ENCODE results near the gene DSE. TPM values are rescaled to one million over a fixed set of nuclear protein-coding genes. Genes with fewer than 3 reads are reported as not detected.
"Not testable (repeated sequence)": the region's sequence is repeated elsewhere in the genome, so short reads cannot be mapped to it uniquely, and the experiment has no call there.

DSE gene
- total RNA-seq, 2 donors from 2014 or later, result 21.9 to 25.9 TPM

DNA sequence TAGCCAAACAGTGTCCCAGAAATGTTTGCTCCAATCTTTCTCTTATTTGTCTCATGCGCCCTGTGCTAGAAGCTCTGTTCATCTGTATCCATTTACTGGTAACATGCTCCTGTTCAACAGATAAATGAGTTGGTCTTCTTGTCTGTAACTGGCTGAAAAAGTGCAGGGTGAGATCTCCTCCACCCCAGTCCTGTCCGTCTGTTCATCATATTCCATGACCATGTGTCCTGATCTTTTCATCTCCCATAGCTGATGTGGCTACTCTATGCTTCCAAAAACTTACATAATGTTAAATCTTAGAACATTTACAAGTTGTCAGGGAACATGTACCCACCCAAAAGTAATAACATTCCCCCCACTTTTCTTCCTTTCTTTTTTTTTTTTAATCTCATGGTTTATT is 31.8 kb upstream of the DSE start:
- no peak for ATAC-seq
- peaks cover 4 to 14% of the 10 kb centered on the region in 2 donors for H3K27me3 Mint-ChIP-seq
- H3K4me1 Mint-ChIP-seq (ENCODE audit: low read depth in 2 of 2), result peaks cover 18% of the 10 kb centered on the region in 2 donors
- no peak for DNase-seq (ENCODE audit: low spot score)
- peaks cover 23% of the 10 kb centered on the region for H3K36me3 Mint-ChIP-seq
- H3K4me3 Mint-ChIP-seq, result no peak overlapping the region
- no peak overlapping the region for H3K27ac Mint-ChIP-seq
- H3K9me3 Mint-ChIP-seq, result peaks cover 11% of the 10 kb centered on the region

GRCh38 chr6:116340625-116341024 is 30.1 kb upstream of the DSE start:
- Mint-ChIP-seq H3K27me3 (peaks cover 6 to 27% of the 10 kb centered on the region in 2 donors), H3K36me3 (peaks cover 20% of the 10 kb centered on the region)
- DNase-seq (ENCODE audit: low spot score); ATAC-seq; H3K4me3 Mint-ChIP-seq; H3K4me1 Mint-ChIP-seq (ENCODE audit: low read depth in 2 of 2); H3K9me3 Mint-ChIP-seq; H3K27ac Mint-ChIP-seq: not testable (repeated sequence)

- Mint-ChIP-seq H3K27me3 (peaks cover 3 to 19% of the 10 kb centered on the region in 2 donors), H3K4me3 (no peak overlapping the region), H3K9me3 (peaks cover 4% of the 10 kb centered on the region), H3K36me3 (peaks cover 7% of the 10 kb centered on the region), H3K27ac (no peak overlapping the region), H3K4me1 (ENCODE audit: low read depth in 2 of 2) (peaks cover 0 to 2% of the 10 kb centered on the region in 2 donors)
- DNase-seq (ENCODE audit: low spot score) (no peak), ATAC-seq (no peak)
These were observed 21.5 kb upstream of the DSE start for GRCh38 chr6:116349216-116349615.

- Mint-ChIP-seq H3K27ac (no peak overlapping the region), H3K4me3 (no peak overlapping the region), H3K4me1 (ENCODE audit: low read depth in 2 of 2) (peaks cover 0 to 2% of the 10 kb centered on the region in 2 donors), H3K9me3 (no peaks in the 10 kb centered on the region), H3K27me3 (peaks cover 0 to 4% of the 10 kb centered on the region in 2 donors), H3K36me3 (no peaks in the 10 kb centered on the region)
- no peak for ATAC-seq
- no peak for DNase-seq (ENCODE audit: low spot score)
These were observed 19.6 kb upstream of the DSE start for GRCh38 chr6:116351101-116351500.

GRCh38 chr6:116352515-116353471 is 18.0 kb upstream of the DSE start:
- no peaks in the 10 kb centered on the region for H3K9me3 Mint-ChIP-seq
- ATAC-seq, result no peak

DNA sequence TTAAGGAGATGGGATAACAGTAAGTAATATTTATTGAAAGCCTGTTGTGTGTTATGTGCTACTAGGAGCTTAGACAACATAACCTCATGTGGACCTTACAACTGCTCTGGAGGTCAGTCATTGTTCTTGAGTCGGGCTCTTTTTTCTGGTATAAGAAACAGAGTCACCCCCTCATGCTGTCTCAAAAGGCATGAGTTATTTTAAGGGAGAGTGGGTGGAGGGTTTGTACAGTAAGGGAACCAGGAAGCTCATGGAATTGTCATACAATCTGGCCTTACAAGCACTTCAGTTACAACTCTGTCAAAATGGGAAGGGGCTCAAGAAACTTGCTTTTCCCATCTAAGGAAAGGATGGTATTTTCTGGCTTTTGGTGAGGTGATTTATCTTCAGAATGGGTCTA is 16.5 kb upstream of the DSE start:
- ATAC-seq, result no peak
- peaks cover 0 to 4% of the 10 kb centered on the region in 2 donors for H3K27me3 Mint-ChIP-seq
- no peaks in the 10 kb centered on the region for H3K36me3 Mint-ChIP-seq
- no peak for DNase-seq (ENCODE audit: low spot score)
- no peak overlapping the region for H3K4me3 Mint-ChIP-seq
- H3K9me3 Mint-ChIP-seq, result no peaks in the 10 kb centered on the region
- H3K27ac Mint-ChIP-seq, result no peak overlapping the region
- H3K4me1 Mint-ChIP-seq (ENCODE audit: low read depth in 2 of 2), result peaks cover 0 to 2% of the 10 kb centered on the region in 2 donors

More at GRCh38 chr6:116352515-116353471, 18.0 kb upstream of the DSE start:
- no peak for DNase-seq (ENCODE audit: low spot score)
- Mint-ChIP-seq H3K4me3 (no peak overlapping the region), H3K27me3 (peaks cover 0 to 4% of the 10 kb centered on the region in 2 donors), H3K36me3 (no peaks in the 10 kb centered on the region), H3K27ac (no peak overlapping the region), H3K4me1 (ENCODE audit: low read depth in 2 of 2) (peaks cover 0 to 2% of the 10 kb centered on the region in 2 donors)

GRCh38 chr6:116355796-116356195 is 15.0 kb upstream of the DSE start:
- DNase-seq (ENCODE audit: low spot score) (no peak), ATAC-seq (no peak)
- Mint-ChIP-seq H3K27me3 (peaks cover 4% of the 10 kb centered on the region in 2 donors), H3K27ac (no peak overlapping the region), H3K36me3 (no peaks in the 10 kb centered on the region), H3K9me3 (no peaks in the 10 kb centered on the region), H3K4me3 (no peak overlapping the region), H3K4me1 (ENCODE audit: low read depth in 2 of 2) (peaks cover 0 to 2% of the 10 kb centered on the region in 2 donors)

DNA sequence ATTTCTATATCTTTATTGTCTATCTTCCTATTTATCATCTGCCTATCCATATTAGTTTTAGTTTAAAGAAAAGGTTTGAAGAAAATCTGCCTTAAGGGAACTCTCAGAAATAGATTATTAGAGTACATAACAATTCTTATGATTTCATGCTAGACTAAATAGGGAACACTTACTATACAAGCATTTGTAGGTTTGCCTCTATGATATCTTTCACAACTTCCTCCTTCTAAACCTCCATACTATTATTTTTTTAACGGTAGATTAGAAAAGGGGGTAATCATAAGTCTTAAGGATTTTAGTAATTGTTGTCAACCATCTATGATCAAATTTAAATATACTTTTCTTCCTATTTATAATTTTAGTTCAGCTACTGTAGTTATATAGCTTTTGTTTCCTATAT is 11.6 kb upstream of the DSE start:
- Mint-ChIP-seq H3K9me3 (no peaks in the 10 kb centered on the region), H3K36me3 (no peaks in the 10 kb centered on the region), H3K27ac (no peak overlapping the region), H3K27me3 (peaks cover 0 to 4% of the 10 kb centered on the region in 2 donors), H3K4me1 (ENCODE audit: low read depth in 2 of 2) (no peaks in the 10 kb centered on the region), H3K4me3 (no peak overlapping the region)
- DNase-seq (ENCODE audit: low spot score) (no peak), ATAC-seq (no peak)

DNA sequence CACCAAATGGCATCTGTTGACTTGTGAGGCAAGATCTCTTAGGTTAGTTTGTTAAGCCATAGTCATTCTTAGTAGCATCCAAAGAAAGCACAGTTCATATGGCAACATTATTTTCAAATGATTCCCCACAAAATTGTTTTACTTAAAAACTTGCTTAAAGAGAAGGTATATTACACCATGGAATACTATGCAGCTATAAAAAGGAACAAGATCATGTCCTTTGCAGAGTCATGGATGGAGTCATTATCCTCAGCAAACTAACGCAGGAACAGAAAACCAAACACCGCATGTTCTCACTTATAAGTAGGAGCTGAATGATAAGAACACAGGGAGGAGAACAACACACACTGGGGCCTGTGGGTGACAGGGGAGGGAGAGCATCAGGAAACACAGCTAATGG is 10.9 kb upstream of the DSE start:
- no peaks in the 10 kb centered on the region for H3K9me3 Mint-ChIP-seq
- H3K4me3 Mint-ChIP-seq, result no peak overlapping the region
- no peaks in the 10 kb centered on the region for H3K4me1 Mint-ChIP-seq (ENCODE audit: low read depth in 2 of 2)
- no peak overlapping the region for H3K27ac Mint-ChIP-seq
- no peak for ATAC-seq
- no peak for DNase-seq (ENCODE audit: low spot score)
- peaks cover 0 to 4% of the 10 kb centered on the region in 2 donors for H3K27me3 Mint-ChIP-seq
- no peaks in the 10 kb centered on the region for H3K36me3 Mint-ChIP-seq

GRCh38 chr6:116362276-116362675 is 8.5 kb upstream of the DSE start:
- Mint-ChIP-seq H3K27ac (no peak overlapping the region), H3K27me3 (peaks cover 0 to 6% of the 10 kb centered on the region in 2 donors), H3K36me3 (no peaks in the 10 kb centered on the region), H3K9me3 (no peaks in the 10 kb centered on the region), H3K4me1 (ENCODE audit: low read depth in 2 of 2) (peaks cover 0 to 6% of the 10 kb centered on the region in 2 donors), H3K4me3 (no peak overlapping the region)
- DNase-seq (ENCODE audit: low spot score) (no peak), ATAC-seq (no peak)

DNA sequence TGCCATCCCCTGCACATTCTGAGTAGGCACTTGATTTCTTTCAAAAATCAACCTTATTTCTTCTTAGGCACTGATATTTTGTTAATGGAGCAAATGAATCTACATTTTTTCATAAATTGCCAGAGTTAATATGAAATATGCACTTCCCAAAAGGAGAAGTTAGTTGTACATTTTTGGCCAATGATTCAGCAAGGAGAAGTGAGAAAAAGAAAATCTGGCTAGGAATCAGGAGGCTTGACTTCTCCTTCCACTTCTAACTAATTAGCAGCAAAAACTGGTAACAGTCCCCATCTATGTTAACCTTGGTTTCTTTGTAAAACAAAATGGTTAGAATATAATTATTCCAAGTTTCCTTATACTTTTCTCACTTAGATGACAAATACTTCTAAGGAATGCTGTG is 7.0 kb upstream of the DSE start:
- Mint-ChIP-seq H3K4me3 (no peak overlapping the region), H3K27ac (no peak overlapping the region), H3K27me3 (peaks cover 0 to 6% of the 10 kb centered on the region in 2 donors), H3K36me3 (no peaks in the 10 kb centered on the region), H3K4me1 (ENCODE audit: low read depth in 2 of 2) (peaks cover 7 to 17% of the 10 kb centered on the region in 2 donors), H3K9me3 (no peaks in the 10 kb centered on the region)
- no peak for ATAC-seq
- no peak for DNase-seq (ENCODE audit: low spot score)

DNA sequence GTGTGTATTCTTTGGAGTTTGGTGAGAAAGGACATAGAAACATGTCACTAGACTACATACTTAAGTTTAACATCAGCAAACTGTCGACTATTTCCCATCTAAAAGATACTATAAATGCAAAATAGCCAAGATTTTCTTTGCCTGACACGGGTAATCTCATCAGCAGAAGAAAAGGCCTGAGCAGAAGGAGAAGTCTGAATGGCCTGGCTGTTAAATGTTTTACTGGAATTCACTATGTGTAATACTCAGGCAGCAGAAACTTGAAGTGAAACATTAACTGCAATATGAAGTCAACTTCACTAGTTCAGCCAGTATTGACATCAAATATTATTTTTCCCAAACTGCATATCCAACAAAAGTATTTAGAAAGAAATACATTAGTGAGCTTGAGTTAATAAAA is 6.4 kb upstream of the DSE start:
- no peak for ATAC-seq

DNA sequence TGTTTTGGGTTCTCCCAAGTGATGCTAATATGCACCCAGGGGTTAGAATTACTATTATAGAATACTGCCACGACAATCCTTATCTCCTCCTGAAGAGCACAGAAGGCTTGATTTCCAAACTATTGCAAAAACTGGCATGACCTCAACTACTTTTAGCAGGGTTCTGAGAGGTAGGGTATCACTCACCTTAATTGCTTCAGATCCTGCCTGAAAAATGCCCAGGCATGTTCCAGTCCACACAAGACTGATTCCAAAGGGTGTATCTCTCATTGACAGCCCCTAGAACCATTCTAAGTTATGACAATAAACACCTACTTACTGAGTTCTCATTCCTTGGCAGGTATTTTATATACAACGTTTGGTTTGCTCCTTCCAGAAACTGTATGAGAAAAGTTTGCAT is 5.0 kb upstream of the DSE start:
- Mint-ChIP-seq H3K4me3 (no peak overlapping the region), H3K27ac (no peak overlapping the region), H3K9me3 (no peaks in the 10 kb centered on the region), H3K4me1 (ENCODE audit: low read depth in 2 of 2) (peaks cover 16 to 26% of the 10 kb centered on the region in 2 donors), H3K27me3 (peaks cover 0 to 2% of the 10 kb centered on the region in 2 donors), H3K36me3 (no peaks in the 10 kb centered on the region)
- DNase-seq (ENCODE audit: low spot score) (no peak), ATAC-seq (no peak)

More for the DNA sequence above, 6.4 kb upstream of the DSE start:
- Mint-ChIP-seq H3K27me3 (peaks cover 0 to 6% of the 10 kb centered on the region in 2 donors), H3K4me3 (no peak overlapping the region), H3K36me3 (no peaks in the 10 kb centered on the region), H3K27ac (no peak overlapping the region), H3K9me3 (no peaks in the 10 kb centered on the region), H3K4me1 (ENCODE audit: low read depth in 2 of 2) (peaks cover 7 to 17% of the 10 kb centered on the region in 2 donors)
- no peak for DNase-seq (ENCODE audit: low spot score)

- peak overlapping the region in 1 of 2 donors; percentile 9 for H3K27ac Mint-ChIP-seq
- peaks cover 0 to 2% of the 10 kb centered on the region in 2 donors for H3K27me3 Mint-ChIP-seq
- no peak overlapping the region for H3K4me3 Mint-ChIP-seq
- H3K36me3 Mint-ChIP-seq, result no peaks in the 10 kb centered on the region
- no peaks in the 10 kb centered on the region for H3K9me3 Mint-ChIP-seq
- H3K4me1 Mint-ChIP-seq (ENCODE audit: low read depth in 2 of 2), result peaks cover 16 to 26% of the 10 kb centered on the region in 2 donors
- ATAC-seq (no peak), DNase-seq (ENCODE audit: low spot score) (no peak)
These were observed 3.9 kb upstream of the DSE start for GRCh38 chr6:116366740-116367275.
